A549 (cell line): ENCODE data around the gene TSKS. TPM values are rescaled to one million over a fixed set of nuclear protein-coding genes. Genes with fewer than 3 reads are reported as not detected.

Experiments used
- ATAC-seq, 2 experiments: fragments of 200-7000 bp in 1 of 2; fragments of >200 bp in 1 of 2; cut with Nextera tagmentation in 1 of 2; cut with Tn5 transposase in 1 of 2; 3 replicates each; pipeline versions ENCODE4 v1.8.0 to v1.9.1; 2018 to 2020; ENCODE audit warnings: mild to moderate bottlenecking in 1 of 2, moderate library complexity in 1 of 2
- CTCF ChIA-PET: fragments of 300-600 bp; sonication (Branson Sonifier 250); formaldehyde crosslinking; extraction: SDS; loops from one replicate; lab custom pipeline; 2021; ENCODE audit warnings: antibody characterized with exemption, inconsistent platforms; lab: Yijun Ruan, JAX
- POLR2A ChIA-PET: fragments of 350-600 bp; formaldehyde crosslinking; extraction: SDS; loops from one replicate; lab custom pipeline; 2021; ENCODE audit warnings: antibody characterized with exemption, inconsistent platforms; lab: Yijun Ruan, JAX
- DNase-seq, 2 experiments: peaks; one replicate each; pipeline versions ENCODE4 v3.0.0 to v3.0.0-alpha.2; 2011 to 2016; ENCODE audit warnings: low read depth in 1 of 2, low spot score in 1 of 2
- FAIRE-seq: peaks from 2 replicates; lab custom pipeline; 2011; peaks lifted over from hg19 to GRCh38; lab: Jason Lieb, UNC
- H3K27ac ChIP-seq, 2 experiments: fragments of >200 bp; sonication (Bioruptor Twin); formaldehyde crosslinking; 3 replicates each; pipeline ENCODE4 v1.5.1; 2016 to 2017
- H3K4me1 ChIP-seq: fragments of >200 bp; sonication (Bioruptor Twin); formaldehyde crosslinking; 3 replicates; pipeline ENCODE4 v1.6.1; 2016
- H3K4me2 ChIP-seq: fragments of >200 bp; sonication (Bioruptor Twin); formaldehyde crosslinking; 3 replicates; pipeline ENCODE4 v1.6.1; 2016
- H3K4me3 ChIP-seq: fragments of >200 bp; sonication (Bioruptor Twin); formaldehyde crosslinking; 3 replicates; pipeline ENCODE4 v1.5.1; 2016
- H3K9me3 ChIP-seq: fragments of >200 bp; sonication (Bioruptor Twin); formaldehyde crosslinking; 3 replicates; pipeline ENCODE4 v1.6.1; 2016
- CHD2 ChIP-seq: fragments of 150-350 bp; IDR thresholded peaks from 2 replicates; pipeline ENCODE4 v1.6.1; 2014; ENCODE audit warnings: low read length; ENCODE audit not compliant: partially characterized antibody
- CHD4 ChIP-seq: fragments of 200-600 bp; sonication (generic); IDR thresholded peaks from 2 replicates; pipeline ENCODE4 v1.6.1; 2016; ENCODE audit warnings: antibody characterized with exemption, mild to moderate bottlenecking, borderline replicate concordance
- CTCF ChIP-seq: fragments of >200 bp; sonication (Bioruptor Twin); formaldehyde crosslinking; IDR thresholded peaks from 3 replicates; pipeline ENCODE4 v1.5.1; 2016
- ELK1 ChIP-seq: fragments of 150-350 bp; IDR thresholded peaks from 2 replicates; pipeline ENCODE4 v1.6.1; 2014; ENCODE audit warnings: low read depth, mild to moderate bottlenecking, low read length
- FOSL2 ChIP-seq, 2 experiments: fragments of 450-650 bp in 1 of 2; fragments of >200 bp in 1 of 2; sonication (Bioruptor Twin) in 1 of 2; formaldehyde crosslinking; IDR thresholded peaks; 2 replicates each; pipeline versions ENCODE4 v1.5.0 to v1.6.1; 2016 to 2020; ENCODE audit warnings: mild to moderate bottlenecking in 1 of 2, moderate library complexity in 1 of 2
- HDAC2 ChIP-seq: fragments of 200-600 bp; sonication (generic); IDR thresholded peaks from 2 replicates; pipeline ENCODE4 v1.6.1; 2016
- JUN ChIP-seq, 2 experiments: fragments of >200 bp; sonication (Bioruptor Twin); formaldehyde crosslinking; IDR thresholded peaks; 2 replicates in 1 of 2; 3 replicates in 1 of 2; pipeline ENCODE4 v1.6.1; 2016 to 2017
- JUNB ChIP-seq: fragments of >200 bp; sonication (Bioruptor Twin); formaldehyde crosslinking; IDR thresholded peaks from 2 replicates; pipeline ENCODE4 v1.6.1; 2016
- KDM1A ChIP-seq: fragments of 200-600 bp; sonication (generic); IDR thresholded peaks from 2 replicates; pipeline ENCODE4 v1.6.1; 2016; ENCODE audit warnings: low read depth, mild to moderate bottlenecking
- MAFK ChIP-seq: fragments of 450-650 bp; IDR thresholded peaks from 2 replicates; pipeline ENCODE4 v1.6.1; 2014; ENCODE audit not compliant: partially characterized antibody
- MAZ ChIP-seq: fragments of 150-350 bp; IDR thresholded peaks from 2 replicates; pipeline ENCODE4 v1.6.1; 2014; ENCODE audit warnings: antibody characterized with exemption, low read depth, low read length, borderline replicate concordance
- NPAS2 ChIP-seq: fragments of 250-450 bp; sonication (Bioruptor Pico); IDR thresholded peaks from 2 replicates; pipeline ENCODE4 v1.8.0; 2022; ENCODE audit warnings: mild to moderate bottlenecking, moderate library complexity, borderline replicate concordance
- PHF8 ChIP-seq: fragments of 200-600 bp; sonication (generic); IDR thresholded peaks from 2 replicates; pipeline ENCODE4 v1.6.1; 2016; ENCODE audit warnings: low read depth, mild to moderate bottlenecking, antibody characterized with exemption, moderate library complexity, borderline replicate concordance
- POLR2AphosphoS2 ChIP-seq: conservative IDR thresholded peaks from 2 replicates; pipeline ENCODE4 v1.6.1; 2012; ENCODE audit warnings: low read length, improper control_type of control experiment, inconsistent platforms
- RAD21 ChIP-seq, 2 experiments: fragments of >200 bp in 1 of 2; sonication (Bioruptor Twin) in 1 of 2; formaldehyde crosslinking in 1 of 2; IDR thresholded peaks in 1 of 2; conservative IDR thresholded peaks in 1 of 2; 2 replicates in 1 of 2; 3 replicates in 1 of 2; pipeline ENCODE4 v1.6.1; 2012 to 2018; ENCODE audit warnings: inconsistent platforms in 1 of 2
- RFX5 ChIP-seq: fragments of 450-650 bp; IDR thresholded peaks from 2 replicates; pipeline ENCODE4 v1.7.1; 2014; ENCODE audit warnings: antibody characterized with exemption, mild to moderate bottlenecking, moderate library complexity
- SMC3 ChIP-seq: fragments of >200 bp; sonication (Bioruptor Twin); formaldehyde crosslinking; IDR thresholded peaks from 3 replicates; pipeline ENCODE4 v1.6.1; 2018; ENCODE audit warnings: inconsistent platforms
- TFCP2L1 ChIP-seq: fragments of 250-450 bp; sonication (Bioruptor Pico); IDR thresholded peaks from 2 replicates; pipeline ENCODE4 v1.5.0; 2021; ENCODE audit warnings: mild to moderate bottlenecking
- ZFP36 ChIP-seq: fragments of 450-650 bp; IDR thresholded peaks from 2 replicates; pipeline ENCODE4 v1.6.1; 2014; ENCODE audit warnings: borderline replicate concordance; ENCODE audit not compliant: partially characterized antibody
- ZNF302 ChIP-seq: fragments of 250-450 bp; sonication (Bioruptor Pico); IDR thresholded peaks from 2 replicates; pipeline ENCODE4 v1.9.0; 2021; ENCODE audit warnings: inconsistent platforms, mild to moderate bottlenecking, moderate library complexity
- WGBS: methylation state at CpG from one replicate; pipeline ENCODE4 v1.1.6; 2017; ENCODE audit errors: missing lambda C conversion rate; 5-methylcytosine and 5-hydroxymethylcytosine counted together
- polyA plus RNA-seq, 4 experiments: library from polyadenylated mRNA; depleted of rRNA in 3 of 4; stranded (reverse); fragments of >200 nt; fragmentation: RNase III in 1 of 4; extraction: RNeasy Plus Mini Kit Qiagen cat#74134 plus additional on column Dnase treatment in 1 of 4; gene quantifications; 2 replicates in 3 of 4; 3 replicates in 1 of 4; pipeline ENCODE4 v1.2.3, GENCODE V29; 2011 to 2017
- TF ChIP-seq, protein P1 (sequence below): IDR thresholded peaks from 2 replicates; pipeline ENCODE4 v1.6.1; 2012
- TF ChIP-seq, protein P2 (sequence below): IDR thresholded peaks from 2 replicates; pipeline ENCODE4 v1.6.1; 2012; ENCODE audit warnings: low read depth, borderline replicate concordance

TSKS gene
- polyA plus RNA-seq, 2 of the 4 experiments (the other 2 are of a cell fraction): not detected

- no peak overlapping the region for H3K4me3 ChIP-seq
- DNase-seq (peak in 1 of 2 experiments; percentile 30), ATAC-seq (no peak), FAIRE-seq (no peak)
- 92% methylated on average over 6 of the region's 6 CpGs for WGBS
- H3K9me3 ChIP-seq: no peaks in the 10 kb centered on the region
- ChIA-PET POLR2A (interaction anchor here (1.3 kb wide), 1 partner anchor 58 kb away, joined by 3 read pairs; no protein-coding TSS in a partner anchor), CTCF (interaction anchor here (0.5 to 3.1 kb wide), 8 partner anchors 39 to 132 kb away, joined by 3 to 16 read pairs (median 3); no protein-coding TSS in a partner anchor)
- no peak overlapping the region for H3K4me2 ChIP-seq
- no peak overlapping the region for H3K27ac ChIP-seq
- H3K4me1 ChIP-seq: peaks cover 21% of the 10 kb centered on the region
- TF ChIP-seq CHD2: no peak
- TF ChIP-seq POLR2AphosphoS2: no peak
- no peak for TF ChIP-seq MAZ
- no peak for TF ChIP-seq ZFP36
- no peak for TF ChIP-seq SMC3
- TF ChIP-seq KDM1A: no peak
- TF ChIP-seq, all 56 proteins: peak for 0
Observed at GRCh38 chr19:49811328-49811727, 48.2 kb upstream of the TSKS start.

GRCh38 chr19:49809941-49810389 lies 46.9 kb upstream of the TSKS start:
- POLR2A ChIA-PET: interaction anchor here (1.0 kb wide), 1 partner anchor 134 kb away, joined by 3 read pairs; no protein-coding TSS in a partner anchor
- ATAC-seq (no peak), DNase-seq (no peak), FAIRE-seq (no peak)
- CTCF ChIA-PET: interaction anchor here (0.7 to 3.1 kb wide), 17 partner anchors 16 to 132 kb away, joined by 3 to 16 read pairs (median 3); no protein-coding TSS in a partner anchor
- Histone ChIP-seq H3K4me2 (peak overlapping the region; percentile 92; the same call in 2 of the 3 replicates), H3K9me3 (no peaks in the 10 kb centered on the region), H3K4me1 (peaks cover 21% of the 10 kb centered on the region), H3K4me3 (no peak overlapping the region; the same call in 2 of the 3 replicates), H3K27ac (no peak overlapping the region)
- TF ChIP-seq ELK1 (no peak), CHD4 (no peak), FOSL2 (IDR thresholded peaks at IDR 0.05) (no peak), FOSL2 (CRISPR knock-in tag; IDR thresholded peaks at IDR 0.05) (no peak), JUNB (no peak), ZFP36 (no peak), JUN (IDR thresholded peaks at IDR 0.05) (no peak), CTCF (no peak)
- TF ChIP-seq, protein P1, sequence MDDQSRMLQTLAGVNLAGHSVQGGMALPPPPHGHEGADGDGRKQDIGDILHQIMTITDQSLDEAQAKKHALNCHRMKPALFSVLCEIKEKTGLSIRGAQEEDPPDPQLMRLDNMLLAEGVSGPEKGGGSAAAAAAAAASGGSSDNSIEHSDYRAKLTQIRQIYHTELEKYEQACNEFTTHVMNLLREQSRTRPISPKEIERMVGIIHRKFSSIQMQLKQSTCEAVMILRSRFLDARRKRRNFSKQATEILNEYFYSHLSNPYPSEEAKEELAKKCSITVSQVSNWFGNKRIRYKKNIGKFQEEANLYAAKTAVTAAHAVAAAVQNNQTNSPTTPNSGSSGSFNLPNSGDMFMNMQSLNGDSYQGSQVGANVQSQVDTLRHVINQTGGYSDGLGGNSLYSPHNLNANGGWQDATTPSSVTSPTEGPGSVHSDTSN: no peak
- WGBS: 92% methylated on average over 5 of the region's 5 CpGs

DNA sequence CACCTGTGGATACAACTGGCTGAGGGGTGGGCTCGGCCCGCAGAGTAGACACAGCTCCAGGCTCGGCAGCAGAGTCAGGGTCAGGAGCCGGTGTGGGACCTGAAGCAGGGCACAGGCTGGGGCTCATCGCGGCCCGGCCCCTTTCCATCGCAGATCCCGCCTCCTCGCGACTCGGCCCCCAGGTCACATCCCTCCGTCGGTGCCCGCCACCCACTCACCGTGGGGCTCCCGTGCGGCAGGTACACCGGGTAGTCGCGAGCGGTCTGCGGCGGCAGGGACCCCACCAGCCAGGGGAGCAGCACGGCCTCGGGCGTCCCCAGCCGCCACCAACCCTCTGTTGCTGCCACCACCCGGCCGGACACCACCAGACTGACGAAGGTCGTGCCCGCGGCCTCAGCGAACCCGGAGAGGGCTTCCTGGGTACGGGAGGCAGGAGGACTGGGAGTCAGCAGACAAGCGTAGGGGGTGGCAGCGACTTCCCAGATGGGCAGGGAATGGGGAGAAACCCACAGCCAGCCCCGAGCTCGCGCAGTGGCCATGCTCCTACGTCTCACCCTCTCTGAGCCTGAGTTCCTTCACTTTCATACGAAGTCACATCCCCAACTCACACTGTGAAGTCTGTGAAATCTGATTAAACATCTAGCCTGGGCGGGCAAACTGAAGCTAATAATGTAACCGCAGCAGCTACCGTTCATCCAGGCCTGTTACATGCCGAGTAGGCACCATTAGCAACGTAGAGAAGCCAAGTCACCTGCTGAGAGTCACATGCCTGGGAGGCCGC lies 46.2 kb upstream of the TSKS start:
- DNase-seq (peak; percentile 42 to 60), ATAC-seq (peak; percentile 44 to 56), FAIRE-seq (no peak)
- WGBS: 48% methylated on average over 50 of the region's 50 CpGs
- Histone ChIP-seq H3K9me3 (no peaks in the 10 kb centered on the region), H3K27ac (peak overlapping the region; percentile 58 to 72), H3K4me3 (peak overlapping the region; percentile 62), H3K4me2 (peak overlapping the region; percentile 92), H3K4me1 (peaks cover 21% of the 10 kb centered on the region)
- ChIA-PET POLR2A (interaction anchor here (1.0 kb wide), 1 partner anchor 134 kb away, joined by 3 read pairs; no protein-coding TSS in a partner anchor), CTCF (interaction anchor here (0.7 to 3.1 kb wide), 15 partner anchors 17 to 131 kb away, joined by 3 to 16 read pairs (median 3); no protein-coding TSS in a partner anchor)
- TF ChIP-seq NPAS2 (CRISPR knock-in tag) (no peak), RFX5 (no peak), SMC3 (peak; percentile 21; the same call in 2 of the 3 replicates), PHF8 (no peak), HDAC2 (no peak), RAD21 (conservative IDR thresholded peaks at IDR 0.05 in 1 of 2, IDR thresholded peaks at IDR 0.05 in 1 of 2) (0 out of 5 replicates have a peak, but pooled peaks have one; percentile 20 to 23), CTCF (0 out of 3 replicates have a peak, but pooled peaks have one; percentile 15), TFCP2L1 (no peak), MAZ (no peak), MAFK (peak; percentile 4), JUNB (no peak), ZNF302 (CRISPR knock-in tag) (no peak)
- TF ChIP-seq, protein P2, sequence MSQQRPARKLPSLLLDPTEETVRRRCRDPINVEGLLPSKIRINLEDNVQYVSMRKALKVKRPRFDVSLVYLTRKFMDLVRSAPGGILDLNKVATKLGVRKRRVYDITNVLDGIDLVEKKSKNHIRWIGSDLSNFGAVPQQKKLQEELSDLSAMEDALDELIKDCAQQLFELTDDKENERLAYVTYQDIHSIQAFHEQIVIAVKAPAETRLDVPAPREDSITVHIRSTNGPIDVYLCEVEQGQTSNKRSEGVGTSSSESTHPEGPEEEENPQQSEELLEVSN: 0 out of 2 replicates have a peak, but pooled peaks have one; percentile 49
